Measurements from ENCODE around the gene NAA50.

The NAA50 gene

GRCh38 chr3:113743006-113743630, 2.9 kb downstream of the NAA50 start:
- H3K27ac ChIP-seq (ENCODE audit: low read depth in 2 of 2, low read length in 2 of 2) = no peak overlapping the region
- peaks cover 4 to 20% of the 10 kb centered on the region in 2 donors for H3K4me1 ChIP-seq (ENCODE audit: control insufficient read depth in 2 of 2, insufficient read depth in 2 of 2, low read length in 2 of 2)
- no peaks in the 10 kb centered on the region for H3K9me3 ChIP-seq (ENCODE audit: control insufficient read depth in 2 of 2, low read length in 2 of 2)
- peak overlapping the region in 1 of 2 donors; percentile 95 for H3K4me3 ChIP-seq (ENCODE audit: low read length in 2 of 2)
- no peak overlapping the region for H3K9ac ChIP-seq (ENCODE audit: low read depth in 1 of 2, low read length in 2 of 2)
- H3K36me3 ChIP-seq (ENCODE audit: control insufficient read depth in 2 of 2, insufficient read depth in 2 of 2, low read length in 2 of 2) = peaks cover 0 to 6% of the 10 kb centered on the region in 2 donors
- H3K27me3 ChIP-seq (ENCODE audit: control insufficient read depth in 2 of 2, insufficient read depth in 2 of 2, low read length in 2 of 2) = no peaks in the 10 kb centered on the region

- Histone ChIP-seq H3K9me3 (ENCODE audit: control insufficient read depth in 2 of 2, low read length in 2 of 2) (no peaks in the 10 kb centered on the region), H3K27me3 (ENCODE audit: control insufficient read depth in 2 of 2, insufficient read depth in 2 of 2, low read length in 2 of 2) (no peaks in the 10 kb centered on the region), H3K4me1 (ENCODE audit: control insufficient read depth in 2 of 2, insufficient read depth in 2 of 2, low read length in 2 of 2) (peaks cover 0 to 14% of the 10 kb centered on the region in 2 donors), H3K27ac (ENCODE audit: low read depth in 2 of 2, low read length in 2 of 2) (no peak overlapping the region), H3K4me3 (ENCODE audit: low read length in 2 of 2) (no peak overlapping the region), H3K36me3 (ENCODE audit: control insufficient read depth in 2 of 2, insufficient read depth in 2 of 2, low read length in 2 of 2) (peaks cover 0 to 6% of the 10 kb centered on the region in 2 donors), H3K9ac (ENCODE audit: low read depth in 1 of 2, low read length in 2 of 2) (no peak overlapping the region)
These were observed 4.4 kb downstream of the NAA50 start for GRCh38 chr3:113741620-113742019.

GRCh38 chr3:113741086-113741485, 5.0 kb downstream of the NAA50 start:
- H3K36me3 ChIP-seq (ENCODE audit: control insufficient read depth in 2 of 2, insufficient read depth in 2 of 2, low read length in 2 of 2) = peaks cover 0 to 6% of the 10 kb centered on the region in 2 donors
- peak overlapping the region in 1 of 2 donors; percentile 3 for H3K9ac ChIP-seq (ENCODE audit: low read depth in 1 of 2, low read length in 2 of 2)
- H3K9me3 ChIP-seq (ENCODE audit: control insufficient read depth in 2 of 2, low read length in 2 of 2) = no peaks in the 10 kb centered on the region
- no peak overlapping the region for H3K4me3 ChIP-seq (ENCODE audit: low read length in 2 of 2)
- peaks cover 0 to 14% of the 10 kb centered on the region in 2 donors for H3K4me1 ChIP-seq (ENCODE audit: control insufficient read depth in 2 of 2, insufficient read depth in 2 of 2, low read length in 2 of 2)
- no peak overlapping the region for H3K27ac ChIP-seq (ENCODE audit: low read depth in 2 of 2, low read length in 2 of 2)
- no peaks in the 10 kb centered on the region for H3K27me3 ChIP-seq (ENCODE audit: control insufficient read depth in 2 of 2, insufficient read depth in 2 of 2, low read length in 2 of 2)

- H3K4me3 ChIP-seq (ENCODE audit: low read length in 2 of 2) = no peak overlapping the region
- no peaks in the 10 kb centered on the region for H3K4me1 ChIP-seq (ENCODE audit: control insufficient read depth in 2 of 2, insufficient read depth in 2 of 2, low read length in 2 of 2)
- no peak overlapping the region for H3K27ac ChIP-seq (ENCODE audit: low read depth in 2 of 2, low read length in 2 of 2)
- H3K9me3 ChIP-seq (ENCODE audit: control insufficient read depth in 2 of 2, low read length in 2 of 2) = no peaks in the 10 kb centered on the region
- no peak overlapping the region for H3K9ac ChIP-seq (ENCODE audit: low read depth in 1 of 2, low read length in 2 of 2)
- peaks cover 0 to 6% of the 10 kb centered on the region in 2 donors for H3K36me3 ChIP-seq (ENCODE audit: control insufficient read depth in 2 of 2, insufficient read depth in 2 of 2, low read length in 2 of 2)
- H3K27me3 ChIP-seq (ENCODE audit: control insufficient read depth in 2 of 2, insufficient read depth in 2 of 2, low read length in 2 of 2) = no peaks in the 10 kb centered on the region
These were observed 9.4 kb downstream of the NAA50 start for GRCh38 chr3:113736548-113737089.

GRCh38 chr3:113731694-113732093, 14.4 kb downstream of the NAA50 start:
- Histone ChIP-seq H3K4me3 (ENCODE audit: low read length in 2 of 2) (no peak overlapping the region), H3K36me3 (ENCODE audit: control insufficient read depth in 2 of 2, insufficient read depth in 2 of 2, low read length in 2 of 2) (peaks cover 0 to 5% of the 10 kb centered on the region in 2 donors), H3K27me3 (ENCODE audit: control insufficient read depth in 2 of 2, insufficient read depth in 2 of 2, low read length in 2 of 2) (no peaks in the 10 kb centered on the region), H3K9me3 (ENCODE audit: control insufficient read depth in 2 of 2, low read length in 2 of 2) (no peaks in the 10 kb centered on the region), H3K27ac (ENCODE audit: low read depth in 2 of 2, low read length in 2 of 2) (no peak overlapping the region), H3K4me1 (ENCODE audit: control insufficient read depth in 2 of 2, insufficient read depth in 2 of 2, low read length in 2 of 2) (no peaks in the 10 kb centered on the region), H3K9ac (ENCODE audit: low read depth in 1 of 2, low read length in 2 of 2) (no peak overlapping the region)

GRCh38 chr3:113730550-113730949, 15.5 kb downstream of the NAA50 start:
- no peaks in the 10 kb centered on the region for H3K4me1 ChIP-seq (ENCODE audit: control insufficient read depth in 2 of 2, insufficient read depth in 2 of 2, low read length in 2 of 2)
- no peak overlapping the region for H3K4me3 ChIP-seq (ENCODE audit: low read length in 2 of 2)

GRCh38 chr3:113728661-113729060, 17.4 kb downstream of the NAA50 start:
- no peaks in the 10 kb centered on the region for H3K4me1 ChIP-seq (ENCODE audit: control insufficient read depth in 2 of 2, insufficient read depth in 2 of 2, low read length in 2 of 2)
- peaks cover 0 to 5% of the 10 kb centered on the region in 2 donors for H3K36me3 ChIP-seq (ENCODE audit: control insufficient read depth in 2 of 2, insufficient read depth in 2 of 2, low read length in 2 of 2)
- no peak overlapping the region for H3K27ac ChIP-seq (ENCODE audit: low read depth in 2 of 2, low read length in 2 of 2)
- H3K9me3 ChIP-seq (ENCODE audit: control insufficient read depth in 2 of 2, low read length in 2 of 2) = no peaks in the 10 kb centered on the region
- no peaks in the 10 kb centered on the region for H3K27me3 ChIP-seq (ENCODE audit: control insufficient read depth in 2 of 2, insufficient read depth in 2 of 2, low read length in 2 of 2)
- H3K9ac ChIP-seq (ENCODE audit: low read depth in 1 of 2, low read length in 2 of 2) = no peak overlapping the region
- H3K4me3 ChIP-seq (ENCODE audit: low read length in 2 of 2) = no peak overlapping the region

More at GRCh38 chr3:113730550-113730949, 15.5 kb downstream of the NAA50 start:
- no peak overlapping the region for H3K27ac ChIP-seq (ENCODE audit: low read depth in 2 of 2, low read length in 2 of 2)
- H3K9me3 ChIP-seq (ENCODE audit: control insufficient read depth in 2 of 2, low read length in 2 of 2) = no peaks in the 10 kb centered on the region
- no peak overlapping the region for H3K9ac ChIP-seq (ENCODE audit: low read depth in 1 of 2, low read length in 2 of 2)
- no peaks in the 10 kb centered on the region for H3K27me3 ChIP-seq (ENCODE audit: control insufficient read depth in 2 of 2, insufficient read depth in 2 of 2, low read length in 2 of 2)
- peaks cover 0 to 5% of the 10 kb centered on the region in 2 donors for H3K36me3 ChIP-seq (ENCODE audit: control insufficient read depth in 2 of 2, insufficient read depth in 2 of 2, low read length in 2 of 2)

- H3K4me3 ChIP-seq (ENCODE audit: low read length in 2 of 2) = no peak overlapping the region
- no peaks in the 10 kb centered on the region for H3K27me3 ChIP-seq (ENCODE audit: control insufficient read depth in 2 of 2, insufficient read depth in 2 of 2, low read length in 2 of 2)
- H3K9ac ChIP-seq (ENCODE audit: low read depth in 1 of 2, low read length in 2 of 2) = no peak overlapping the region
- no peak overlapping the region for H3K27ac ChIP-seq (ENCODE audit: low read depth in 2 of 2, low read length in 2 of 2)
- H3K9me3 ChIP-seq (ENCODE audit: control insufficient read depth in 2 of 2, low read length in 2 of 2) = no peaks in the 10 kb centered on the region
- H3K4me1 ChIP-seq (ENCODE audit: control insufficient read depth in 2 of 2, insufficient read depth in 2 of 2, low read length in 2 of 2) = no peaks in the 10 kb centered on the region
- peaks cover 6 to 12% of the 10 kb centered on the region in 2 donors for H3K36me3 ChIP-seq (ENCODE audit: control insufficient read depth in 2 of 2, insufficient read depth in 2 of 2, low read length in 2 of 2)
These were observed 24.4 kb downstream of the NAA50 start for GRCh38 chr3:113721636-113722035.

- H3K4me1 ChIP-seq (ENCODE audit: control insufficient read depth in 2 of 2, insufficient read depth in 2 of 2, low read length in 2 of 2) = no peaks in the 10 kb centered on the region
- peaks cover 6 to 12% of the 10 kb centered on the region in 2 donors for H3K36me3 ChIP-seq (ENCODE audit: control insufficient read depth in 2 of 2, insufficient read depth in 2 of 2, low read length in 2 of 2)
- no peak overlapping the region for H3K9ac ChIP-seq (ENCODE audit: low read depth in 1 of 2, low read length in 2 of 2)
- no peaks in the 10 kb centered on the region for H3K27me3 ChIP-seq (ENCODE audit: control insufficient read depth in 2 of 2, insufficient read depth in 2 of 2, low read length in 2 of 2)
- H3K4me3 ChIP-seq (ENCODE audit: low read length in 2 of 2) = no peak overlapping the region
- H3K9me3 ChIP-seq (ENCODE audit: control insufficient read depth in 2 of 2, low read length in 2 of 2) = no peaks in the 10 kb centered on the region
- H3K27ac ChIP-seq (ENCODE audit: low read depth in 2 of 2, low read length in 2 of 2) = no peak overlapping the region
These were observed 26.3 kb downstream of the NAA50 start for GRCh38 chr3:113719758-113720157.

GRCh38 chr3:113719294-113719693, 26.8 kb downstream of the NAA50 start:
- H3K4me3 ChIP-seq (ENCODE audit: low read length in 2 of 2) = no peak overlapping the region
- H3K27me3 ChIP-seq (ENCODE audit: control insufficient read depth in 2 of 2, insufficient read depth in 2 of 2, low read length in 2 of 2) = no peaks in the 10 kb centered on the region
- H3K27ac ChIP-seq (ENCODE audit: low read depth in 2 of 2, low read length in 2 of 2) = no peak overlapping the region
- no peaks in the 10 kb centered on the region for H3K4me1 ChIP-seq (ENCODE audit: control insufficient read depth in 2 of 2, insufficient read depth in 2 of 2, low read length in 2 of 2)
- H3K9ac ChIP-seq (ENCODE audit: low read depth in 1 of 2, low read length in 2 of 2) = no peak overlapping the region
- H3K9me3 ChIP-seq (ENCODE audit: control insufficient read depth in 2 of 2, low read length in 2 of 2) = no peaks in the 10 kb centered on the region
- H3K36me3 ChIP-seq (ENCODE audit: control insufficient read depth in 2 of 2, insufficient read depth in 2 of 2, low read length in 2 of 2) = peaks cover 6 to 12% of the 10 kb centered on the region in 2 donors
